ENCODE results near the gene TMEM151B.
A peak's percentile ranks its signal among the peaks of the same experiment; 100 is the strongest.

TMEM151B gene

DNA sequence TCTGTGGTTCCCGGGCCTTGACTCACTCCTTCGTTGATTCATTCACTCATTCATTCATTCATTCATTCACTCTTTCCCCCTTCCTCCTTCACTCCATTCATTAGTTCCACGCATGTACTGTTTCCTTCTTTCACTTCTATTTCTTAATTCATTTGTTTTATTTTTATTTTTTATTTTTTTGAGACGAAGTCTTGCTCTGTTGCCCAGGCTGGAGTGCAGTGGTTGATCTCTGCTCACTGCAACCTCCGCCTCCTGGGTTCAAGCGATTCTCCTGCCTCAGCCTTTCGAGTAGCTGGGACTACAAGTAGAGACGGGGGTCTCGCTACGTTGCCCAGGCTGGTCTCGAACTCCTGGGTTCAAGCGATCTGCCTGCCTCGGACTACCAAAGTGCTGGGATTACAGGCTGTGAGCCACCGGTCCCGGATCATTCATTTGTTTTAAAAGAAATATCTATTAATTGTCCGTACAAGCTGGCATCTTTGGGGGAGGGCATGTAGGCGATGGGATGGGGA lies 4.5 kb upstream of the TMEM151B start:
- DNase-seq: no peak

DNA sequence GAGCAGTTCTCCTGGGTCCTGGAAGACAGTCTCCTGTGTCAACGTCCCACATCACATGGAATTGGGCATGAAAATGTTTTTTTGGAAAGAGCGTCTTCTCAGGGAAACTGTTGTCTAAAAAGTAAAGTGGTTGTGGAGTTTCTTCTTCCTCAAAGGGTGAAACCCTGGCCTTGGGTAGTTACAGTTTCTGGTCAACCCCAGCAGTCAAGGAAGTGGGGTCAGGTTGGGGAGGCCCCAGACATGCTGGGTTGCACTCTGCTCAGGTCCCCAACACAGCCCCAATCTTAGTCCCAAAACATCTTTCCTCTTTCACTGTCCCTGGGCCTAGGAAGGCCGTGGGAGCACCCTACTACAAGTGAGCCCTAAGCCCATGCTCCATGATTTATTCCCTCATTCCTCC lies 3.9 kb upstream of the TMEM151B start:
- no peak for DNase-seq

DNA sequence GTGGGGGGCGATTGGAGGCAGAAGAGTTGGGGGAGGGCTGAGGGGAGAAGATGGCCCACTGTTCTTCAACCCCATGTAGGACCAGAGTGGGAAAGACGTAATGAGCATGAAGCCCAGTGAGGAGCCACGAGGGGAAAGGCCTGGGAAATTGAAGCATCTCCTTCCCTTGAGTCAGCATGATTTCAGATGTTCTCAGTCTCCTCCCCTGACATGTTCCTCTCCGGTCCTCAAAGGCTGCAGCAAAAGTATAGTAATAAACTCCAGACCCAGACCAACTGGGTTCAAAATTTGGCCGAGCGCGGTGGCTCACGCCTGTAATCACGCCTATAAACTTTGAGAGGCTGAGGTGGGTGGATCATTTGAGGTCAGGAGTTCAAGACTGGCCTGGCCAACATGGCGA lies 3.0 kb upstream of the TMEM151B start:
- DNase-seq: no peak

DNA sequence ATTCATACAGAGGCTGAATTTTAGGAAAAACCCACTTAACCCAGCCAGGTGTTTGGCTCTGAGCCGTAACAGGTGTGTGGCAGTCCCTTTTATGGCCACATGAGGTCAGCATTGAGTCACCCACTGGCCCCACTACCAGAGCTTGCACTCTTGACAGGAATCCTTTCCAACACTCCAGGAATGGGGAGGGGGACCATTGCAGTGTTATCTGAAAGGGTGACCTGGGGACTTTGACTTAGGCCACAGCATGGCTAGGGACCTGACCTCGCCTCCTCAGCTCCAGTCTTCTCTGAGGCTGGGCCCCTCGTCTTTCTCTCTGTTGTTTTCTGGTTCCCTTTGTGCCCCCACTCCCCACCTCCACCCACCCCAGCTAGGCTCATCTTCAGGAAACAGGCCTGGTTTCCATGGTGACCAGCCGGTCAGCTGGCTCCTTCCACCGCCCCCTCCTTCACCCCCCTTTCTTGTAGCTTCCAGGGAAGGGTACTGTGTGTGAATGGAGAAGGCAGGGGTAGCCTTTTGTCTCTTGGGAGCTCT lies 2.1 kb upstream of the TMEM151B start:
- DNase-seq: no peak

DNA sequence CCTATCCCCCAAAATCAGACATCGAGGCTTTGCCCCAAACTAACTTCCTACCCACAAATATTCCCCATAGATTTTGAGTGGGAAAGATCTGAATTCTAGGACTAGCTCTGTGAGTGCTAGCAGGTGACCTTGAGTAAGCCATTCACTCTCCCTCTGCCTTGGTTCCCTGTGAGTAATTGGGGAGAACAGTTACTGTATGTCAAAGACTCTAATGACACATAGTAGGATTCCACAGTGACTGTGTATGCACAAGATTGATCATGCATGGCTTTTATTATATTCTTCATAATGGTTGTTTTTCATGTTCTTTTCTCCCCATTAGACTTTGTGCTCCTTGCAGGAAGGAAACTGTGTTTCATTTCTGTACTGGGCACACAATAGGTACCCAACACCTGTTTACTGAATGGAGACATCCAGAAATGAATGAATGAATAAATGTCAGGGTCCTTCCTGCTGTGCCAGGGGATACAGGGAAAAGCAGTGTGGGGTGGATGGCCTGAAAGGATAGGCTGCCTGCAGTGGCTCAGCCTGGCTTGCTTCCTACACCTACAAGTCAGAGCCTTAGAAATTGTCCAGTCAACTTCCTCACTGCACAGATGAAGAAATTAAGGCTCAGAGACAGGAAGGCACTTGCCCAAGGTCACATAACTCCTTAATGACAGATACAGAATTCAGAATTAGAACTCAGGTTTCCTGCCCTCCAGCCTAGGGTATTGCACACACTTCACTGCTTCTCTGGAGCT lies 901 bp upstream of the TMEM151B start:
- no peak for DNase-seq

DNA sequence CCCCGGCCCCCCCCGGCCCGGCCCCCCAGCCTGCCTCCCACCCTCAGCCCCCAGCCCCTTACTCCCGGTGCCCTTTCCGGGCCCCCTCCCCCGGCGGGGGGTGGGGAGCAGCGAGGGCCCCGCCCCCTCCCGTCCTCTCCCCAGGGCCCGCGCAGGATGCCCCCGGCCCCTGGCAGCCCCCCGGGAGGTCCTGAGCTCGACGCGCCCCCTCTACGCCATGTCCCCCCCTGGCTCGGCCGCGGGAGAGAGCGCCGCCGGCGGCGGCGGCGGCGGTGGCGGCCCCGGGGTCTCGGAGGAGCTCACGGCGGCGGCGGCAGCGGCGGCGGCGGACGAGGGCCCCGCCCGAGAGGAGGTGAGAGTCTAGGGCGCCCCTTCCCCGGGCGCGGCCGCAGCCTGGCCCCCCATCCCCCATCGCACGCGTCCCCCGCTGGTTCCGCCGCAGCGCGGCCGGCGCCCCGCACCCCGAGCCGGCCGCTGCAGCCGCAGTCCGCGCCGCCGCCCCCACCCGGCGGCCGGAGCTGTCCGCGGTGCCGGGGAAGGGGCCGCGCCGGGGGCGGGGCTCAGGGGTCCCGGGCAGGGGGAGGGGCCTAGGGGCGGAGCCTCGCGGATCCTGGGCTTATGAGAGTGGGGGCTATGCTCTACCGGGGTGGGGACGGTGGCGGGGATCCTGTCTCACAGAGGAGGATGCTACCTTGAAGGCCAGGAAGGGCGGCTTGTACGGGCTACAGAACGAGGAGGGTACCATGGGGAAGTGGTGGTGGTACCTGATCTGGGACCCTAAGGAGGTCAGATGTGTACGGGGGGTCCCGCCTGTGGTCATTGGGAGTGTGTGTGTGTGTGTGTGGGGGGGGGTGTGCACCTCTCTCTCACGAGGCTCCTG lies 516 bp downstream of the TMEM151B start:
- no peak for DNase-seq

DNA sequence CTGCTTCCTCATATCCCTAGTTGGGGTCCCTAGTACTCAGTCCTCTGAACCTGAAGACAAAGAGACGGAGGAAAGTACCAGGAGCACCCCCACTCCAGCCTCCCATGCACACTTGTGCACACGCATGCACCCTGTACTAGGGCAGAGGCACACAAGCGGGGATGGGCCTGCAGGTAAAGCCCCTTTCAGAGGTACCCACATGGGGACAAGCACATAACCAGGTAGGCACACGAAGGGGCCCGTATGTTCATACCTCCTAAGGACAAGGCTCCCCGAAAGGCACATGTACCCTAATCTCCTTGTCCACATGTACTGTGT lies 1.1 kb downstream of the TMEM151B start:
- no peak for DNase-seq

DNA sequence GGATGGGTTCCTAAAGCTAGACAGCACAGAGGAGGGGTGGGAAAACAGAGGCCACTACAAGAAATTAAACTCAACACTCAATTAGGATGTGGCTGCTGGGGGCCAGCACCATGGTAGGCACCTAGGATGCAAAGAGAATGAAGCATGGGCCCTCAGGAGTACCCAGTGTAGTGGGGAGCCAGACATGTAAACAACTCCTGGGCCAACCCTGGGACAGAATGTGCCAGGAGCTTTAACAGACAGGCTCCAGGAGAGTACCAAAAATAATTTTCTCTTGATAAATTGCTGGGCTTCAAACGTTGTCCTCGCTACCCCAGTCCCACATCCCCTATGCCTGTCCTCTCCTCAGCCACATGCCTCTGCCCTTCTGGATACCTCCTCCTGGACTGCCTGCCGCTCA lies 1.7 kb downstream of the TMEM151B start:
- no peak for DNase-seq

DNA sequence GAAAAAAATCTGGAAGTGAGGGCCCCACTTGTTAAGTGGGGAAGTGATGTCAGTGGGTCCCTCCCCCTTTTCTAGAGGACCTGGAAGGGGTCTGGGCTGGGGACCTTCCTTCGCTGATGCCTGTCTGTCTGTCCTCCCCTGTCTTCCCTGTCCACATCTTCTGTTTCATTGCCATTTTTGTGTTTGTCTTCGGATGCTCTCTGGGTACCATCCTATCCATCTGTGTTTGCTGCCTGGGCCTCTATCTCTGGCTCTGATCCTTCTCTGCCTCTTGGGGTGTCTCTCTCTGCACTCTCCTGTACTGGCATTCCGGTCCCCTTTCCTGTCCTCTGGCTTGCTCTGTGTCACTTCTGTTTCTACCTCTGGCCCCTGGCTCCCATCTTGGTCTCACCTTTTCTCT lies 2.3 kb downstream of the TMEM151B start:
- DNase-seq: no peak

DNA sequence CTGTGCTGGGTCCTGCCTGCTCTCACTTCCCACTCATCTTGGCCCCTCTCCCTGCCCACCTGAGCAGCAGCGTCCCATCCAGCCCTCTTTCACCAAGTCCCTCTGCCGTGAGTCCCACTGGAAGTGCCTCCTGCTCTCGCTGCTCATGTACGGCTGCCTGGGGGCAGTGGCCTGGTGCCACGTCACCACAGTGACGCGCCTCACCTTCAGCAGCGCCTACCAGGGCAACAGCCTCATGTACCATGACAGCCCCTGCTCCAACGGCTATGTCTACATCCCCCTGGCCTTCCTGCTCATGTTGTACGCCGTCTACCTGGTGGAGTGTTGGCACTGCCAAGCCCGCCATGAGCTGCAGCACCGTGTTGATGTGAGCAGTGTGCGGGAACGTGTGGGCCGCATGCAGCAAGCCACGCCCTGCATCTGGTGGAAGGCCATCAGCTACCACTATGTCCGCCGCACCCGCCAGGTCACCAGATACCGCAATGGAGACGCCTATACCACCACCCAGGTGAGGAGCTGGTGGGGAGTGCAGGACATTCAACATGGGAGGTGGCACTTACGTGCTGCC lies 2.8 kb downstream of the TMEM151B start:
- no peak for DNase-seq

DNA sequence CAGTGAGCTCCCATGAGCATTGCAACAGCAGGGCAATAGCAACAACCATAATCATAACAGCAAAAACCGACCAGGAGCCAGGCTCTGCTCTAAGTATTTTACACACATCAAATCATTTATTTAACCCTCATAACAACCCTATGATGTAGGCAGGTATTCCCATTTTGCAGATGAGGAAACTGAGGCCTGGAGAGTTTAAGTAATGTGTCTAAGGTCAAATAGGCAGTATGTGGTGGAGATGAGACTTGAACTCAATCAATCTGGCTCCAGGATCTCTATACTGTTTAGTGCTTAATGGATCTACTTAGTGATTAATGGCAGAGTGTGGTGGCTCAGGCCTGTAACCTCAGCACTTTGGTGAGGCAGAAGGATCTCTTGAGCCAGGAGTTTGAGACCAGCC lies 3.4 kb downstream of the TMEM151B start:
- no peak for DNase-seq

DNA sequence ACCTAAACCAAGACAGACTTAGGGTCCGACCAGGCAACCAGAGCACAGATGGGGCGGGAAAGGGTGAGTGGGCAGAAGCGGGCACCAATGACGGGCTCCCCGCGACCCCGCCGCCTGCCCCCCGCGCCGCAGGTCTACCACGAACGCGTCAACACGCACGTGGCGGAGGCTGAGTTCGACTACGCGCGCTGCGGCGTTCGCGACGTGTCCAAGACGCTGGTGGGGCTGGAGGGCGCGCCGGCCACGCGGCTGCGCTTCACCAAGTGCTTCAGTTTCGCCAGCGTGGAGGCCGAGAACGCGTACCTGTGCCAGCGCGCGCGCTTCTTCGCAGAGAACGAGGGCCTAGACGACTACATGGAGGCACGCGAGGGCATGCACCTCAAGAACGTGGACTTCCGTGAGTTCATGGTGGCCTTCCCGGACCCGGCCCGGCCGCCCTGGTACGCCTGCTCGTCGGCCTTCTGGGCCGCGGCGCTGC lies 5.1 kb downstream of the TMEM151B start:
- DNase-seq: no peak

DNA sequence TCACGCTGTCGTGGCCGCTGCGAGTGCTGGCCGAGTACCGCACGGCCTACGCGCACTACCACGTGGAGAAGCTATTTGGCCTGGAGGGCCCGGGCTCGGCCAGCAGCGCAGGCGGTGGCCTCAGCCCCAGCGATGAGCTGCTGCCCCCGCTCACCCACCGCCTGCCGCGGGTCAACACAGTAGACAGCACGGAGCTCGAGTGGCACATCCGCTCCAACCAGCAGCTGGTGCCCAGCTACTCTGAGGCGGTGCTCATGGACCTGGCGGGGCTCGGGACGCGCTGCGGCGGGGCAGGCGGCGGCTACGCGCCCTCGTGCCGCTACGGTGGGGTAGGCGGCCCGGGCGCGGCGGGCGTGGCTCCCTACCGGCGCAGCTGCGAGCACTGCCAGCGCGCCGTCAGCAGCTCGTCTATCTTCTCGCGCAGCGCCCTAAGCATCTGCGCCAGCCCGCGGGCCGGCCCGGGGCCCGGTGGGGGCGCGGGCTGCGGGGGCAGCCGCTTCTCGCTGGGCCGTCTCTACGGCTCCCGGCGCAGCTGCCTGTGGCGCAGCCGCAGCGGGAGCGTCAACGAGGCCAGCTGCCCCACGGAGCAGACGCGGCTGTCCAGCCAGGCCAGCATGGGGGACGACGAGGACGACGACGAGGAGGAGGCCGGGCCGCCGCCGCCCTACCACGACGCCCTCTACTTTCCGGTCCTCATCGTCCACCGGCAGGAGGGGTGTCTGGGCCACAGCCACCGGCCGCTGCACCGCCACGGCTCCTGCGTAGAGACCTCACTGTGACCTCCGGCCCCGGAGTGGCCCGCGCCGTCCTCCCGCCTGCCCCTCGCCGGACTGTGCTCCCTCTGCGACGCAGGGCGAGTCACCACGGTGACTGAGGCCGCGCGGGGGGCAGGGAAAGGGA lies 5.7 kb downstream of the TMEM151B start:
- DNase-seq: no peak

DNA sequence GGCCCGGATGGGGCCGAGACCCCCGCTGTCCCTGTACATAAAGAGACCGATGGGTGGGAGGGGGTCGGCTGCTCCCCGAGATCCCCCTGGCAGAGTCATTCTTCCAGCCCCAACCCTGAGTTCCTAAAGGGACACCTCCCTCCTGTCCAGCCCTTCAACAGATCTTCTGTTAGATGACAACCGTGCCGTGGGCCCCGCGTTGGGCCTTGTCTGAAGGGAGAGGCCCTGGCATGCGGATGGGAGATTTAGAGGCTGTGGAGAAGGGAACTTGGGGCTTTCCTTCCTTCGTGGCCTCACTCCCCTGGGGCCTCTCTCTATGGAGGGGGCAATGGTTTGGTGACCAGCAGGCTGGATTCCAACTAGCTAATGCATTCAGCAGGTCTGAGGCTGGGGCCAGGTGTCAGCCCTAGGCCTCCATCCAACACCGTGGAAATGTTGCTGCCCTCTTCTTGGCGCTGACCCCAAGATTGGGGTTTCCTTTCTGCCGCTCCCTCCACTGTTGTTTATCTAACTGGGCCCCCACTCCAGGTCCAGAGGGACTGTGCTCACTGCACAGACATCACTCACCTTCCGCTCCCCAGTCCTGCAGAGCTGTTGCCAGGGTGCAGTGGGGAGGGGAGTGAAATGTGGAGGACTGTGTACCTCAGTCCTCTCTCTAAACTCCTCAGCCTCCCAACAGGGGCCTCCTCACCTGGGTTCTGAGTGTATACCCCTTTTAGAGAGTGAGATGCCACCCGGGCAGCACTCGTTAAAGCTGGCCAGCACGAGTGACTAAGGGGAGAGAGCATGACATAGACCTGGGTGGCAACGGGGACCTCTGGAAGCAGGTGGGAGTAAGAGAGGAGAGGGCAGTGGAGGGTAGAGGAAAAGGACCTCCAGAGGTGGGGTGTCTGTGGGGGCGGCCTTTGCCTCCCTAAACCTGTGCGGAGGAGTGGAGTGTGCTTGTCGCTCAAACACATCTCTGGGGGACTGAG lies 6.7 kb downstream of the TMEM151B start:
- no peak for DNase-seq

DNA sequence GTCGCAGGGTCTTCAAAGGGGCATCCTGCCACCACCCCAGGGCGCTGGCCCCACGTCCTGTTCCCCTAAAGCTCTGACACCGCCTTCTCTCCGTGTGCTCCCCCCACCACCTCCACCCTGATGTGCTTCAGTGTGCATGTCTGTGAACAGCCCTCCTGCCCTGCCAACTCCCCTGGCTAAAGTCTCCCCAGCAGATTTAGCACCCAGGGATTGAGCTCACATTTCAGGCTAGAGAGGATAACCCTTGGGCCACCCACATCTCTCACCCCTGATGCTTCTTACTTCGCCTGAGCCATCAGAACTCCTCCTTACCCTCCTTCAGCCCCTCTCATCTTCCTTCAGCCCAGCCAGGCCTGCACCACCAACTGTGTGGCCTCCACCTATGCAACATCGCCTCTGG lies 7.5 kb downstream of the TMEM151B start:
- DNase-seq: no peak

DNA sequence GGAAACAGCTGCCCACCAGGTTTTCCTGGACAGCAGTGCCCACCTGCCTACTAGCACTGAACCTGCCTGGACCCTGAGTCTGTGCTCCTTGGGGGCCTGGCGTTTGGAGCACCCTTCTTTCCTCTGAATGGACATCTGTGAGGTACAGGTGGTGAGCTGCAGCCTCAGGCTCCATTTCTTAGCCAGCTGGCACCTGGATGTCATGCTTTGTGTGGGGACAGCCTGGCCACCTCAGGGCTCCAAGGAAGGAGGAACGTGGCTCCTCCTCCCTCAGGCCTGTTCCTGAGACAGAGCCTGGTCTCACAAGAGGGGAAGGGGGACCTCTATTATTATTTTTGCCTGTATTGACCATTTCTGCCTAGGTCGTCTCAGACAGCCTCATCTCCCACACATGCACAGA lies 8.1 kb downstream of the TMEM151B start:
- DNase-seq: no peak

DNA sequence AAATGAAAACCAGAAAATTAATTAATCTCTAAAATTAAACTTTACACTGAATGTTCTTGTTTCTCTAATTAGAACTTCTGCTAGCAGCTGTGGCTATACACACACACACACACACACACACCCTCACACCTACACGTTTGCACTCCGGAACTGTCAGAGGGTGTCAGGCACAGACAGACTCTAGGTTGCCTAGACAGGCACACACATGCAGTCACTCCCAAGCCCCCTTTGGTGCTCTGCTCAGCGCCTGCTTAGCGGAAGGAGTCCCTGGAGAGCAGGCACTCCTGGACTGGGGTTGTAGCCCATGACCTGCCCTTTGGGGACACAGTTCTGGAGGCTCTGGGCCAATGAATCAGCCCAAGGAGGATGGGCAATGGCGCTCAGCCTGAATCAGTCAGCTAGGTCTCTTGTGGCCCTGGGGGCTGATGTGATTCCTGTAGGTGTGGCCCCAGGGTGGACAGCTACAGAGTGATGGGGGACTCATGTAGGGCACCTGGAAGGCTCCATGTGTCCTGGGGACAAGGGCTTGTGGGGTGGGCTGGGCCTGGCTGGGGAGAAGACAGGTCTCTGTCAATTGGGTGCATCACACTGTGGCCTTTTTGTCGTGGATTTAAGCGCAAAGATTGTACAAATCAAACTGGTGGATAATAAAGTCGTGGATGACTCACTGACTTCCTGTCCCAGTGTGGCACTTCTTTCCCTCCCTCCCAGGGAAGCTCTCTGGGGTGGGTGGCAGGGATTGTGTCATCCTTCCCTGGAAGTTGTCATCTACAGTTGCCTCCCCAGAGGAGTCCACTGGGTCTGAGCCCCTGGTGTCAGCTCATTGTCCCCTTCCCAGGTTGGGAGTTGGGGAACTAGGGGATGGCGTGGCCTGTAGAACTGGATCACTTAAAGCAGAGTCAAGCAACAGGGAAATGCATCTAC lies 8.8 kb downstream of the TMEM151B start:
- no peak for DNase-seq

DNA sequence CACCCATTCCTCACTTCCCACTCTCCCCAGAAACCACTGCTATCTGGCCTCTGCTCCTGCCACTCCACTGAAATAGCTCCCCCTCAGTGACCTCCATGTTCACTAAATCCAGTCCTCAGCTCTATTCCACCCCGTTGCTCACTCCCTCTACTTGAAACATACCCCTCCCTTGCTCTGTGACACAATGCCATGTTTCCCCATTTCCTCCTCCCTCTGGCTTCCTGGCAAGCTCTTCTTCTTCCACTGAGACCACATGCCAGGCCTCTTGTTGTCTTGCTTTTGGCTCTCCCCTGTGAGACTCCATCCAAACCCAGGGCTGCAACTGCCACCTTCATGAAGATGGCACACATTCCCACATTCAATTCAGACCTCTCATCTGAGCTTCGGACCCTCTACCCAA lies 13.9 kb downstream of the TMEM151B start:
- peak; percentile 38 for DNase-seq

DNA sequence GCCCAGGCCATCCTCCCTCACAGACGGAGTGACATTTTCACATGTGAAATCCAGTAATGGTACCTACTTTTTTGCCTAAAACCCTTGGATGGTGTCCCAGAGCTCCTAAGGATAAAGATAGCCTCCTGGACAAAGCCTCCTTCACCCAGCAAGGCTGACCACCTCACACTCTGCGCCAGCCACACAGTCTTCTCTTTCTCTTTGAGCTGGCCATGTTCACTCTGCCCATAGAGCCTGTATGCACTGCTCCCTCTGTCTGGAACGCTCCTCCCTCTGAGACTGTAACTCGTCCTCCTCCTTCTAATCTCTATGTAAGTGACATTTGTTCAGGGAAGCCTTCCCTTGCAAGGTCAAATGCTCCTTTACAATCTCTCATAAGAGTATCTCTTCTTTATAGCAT lies 14.6 kb downstream of the TMEM151B start:
- DNase-seq: no peak

All from NCI-H446 treated with DMSO at 0.1 percent for 48 hours (cell line).